HepG2 (cell line): ENCODE measurements around the gene TMC8. TPM values are rescaled to one million over a fixed set of nuclear protein-coding genes. Genes with fewer than 3 reads are reported as not detected.

Source experiments
- BCL3 ChIP-seq: sonication (generic); formaldehyde crosslinking; IDR thresholded peaks from 2 replicates; pipeline ENCODE4 v1.5.1; 2020; ENCODE audit warnings: mild to moderate bottlenecking, missing genetic modification reagents, moderate library complexity
- FOXK1 ChIP-seq: sonication (generic); formaldehyde crosslinking; IDR thresholded peaks from 2 replicates; pipeline ENCODE4 v1.4.0; 2020; ENCODE audit warnings: low read depth, missing genetic modification reagents, borderline replicate concordance
- HMGA1 ChIP-seq: sonication (generic); formaldehyde crosslinking; conservative IDR thresholded peaks from 2 replicates; pipeline ENCODE4 v1.4.0; 2020; ENCODE audit warnings: missing genetic modification reagents
- HMGXB3 ChIP-seq: sonication (generic); formaldehyde crosslinking; IDR thresholded peaks from 2 replicates; pipeline ENCODE4 v1.4.0; 2020; ENCODE audit warnings: missing genetic modification reagents, borderline replicate concordance
- KDM1A ChIP-seq: IDR thresholded peaks from 2 replicates; pipeline ENCODE4 v1.6.1; 2016; ENCODE audit warnings: missing compliant biosample characterization
- KLF16 ChIP-seq, 2 experiments: sonication (generic) in 1 of 2; formaldehyde crosslinking in 1 of 2; IDR thresholded peaks; 2 replicates each; pipeline versions ENCODE4 v1.6.1 to v1.8.0; 2016 to 2023; ENCODE audit warnings: missing genetic modification reagents in 2 of 2, missing compliant biosample characterization in 1 of 2
- NCOA2 ChIP-seq: sonication (generic); formaldehyde crosslinking; IDR thresholded peaks from 2 replicates; pipeline ENCODE4 v1.8.0; 2022; ENCODE audit warnings: inconsistent platforms
- NR2F6 ChIP-seq, 2 experiments: IDR thresholded peaks; 2 replicates each; pipeline ENCODE4 v1.6.1; 2016; ENCODE audit warnings: antibody characterized with exemption in 1 of 2, mild to moderate bottlenecking in 1 of 2
- REST ChIP-seq, 2 experiments: IDR thresholded peaks; 2 replicates each; pipeline ENCODE4 v1.6.1; 2011 to 2012; ENCODE audit warnings: low read length in 2 of 2, borderline replicate concordance in 1 of 2, low read depth in 1 of 2, mild to moderate bottlenecking in 1 of 2, moderate library complexity in 1 of 2
- SMAD9 ChIP-seq: sonication (generic); formaldehyde crosslinking; IDR thresholded peaks from 2 replicates; pipeline ENCODE4 v1.5.1; 2020; ENCODE audit warnings: mild to moderate bottlenecking, missing genetic modification reagents
- TFE3 ChIP-seq: IDR thresholded peaks from 2 replicates; pipeline ENCODE4 v1.6.1; 2016
- ZMAT3 ChIP-seq: sonication (generic); formaldehyde crosslinking; conservative IDR thresholded peaks from 2 replicates; pipeline ENCODE4 v1.7.0; 2021; ENCODE audit warnings: missing genetic modification reagents
- ZNF160 ChIP-seq: sonication (generic); formaldehyde crosslinking; IDR thresholded peaks from 2 replicates; pipeline ENCODE4 v1.8.0; 2022; ENCODE audit warnings: mild to moderate bottlenecking, inconsistent platforms, missing genetic modification reagents
- ZNF292 ChIP-seq: sonication (generic); formaldehyde crosslinking; IDR thresholded peaks from 2 replicates; pipeline ENCODE4 v1.8.1; 2022; ENCODE audit warnings: mild to moderate bottlenecking, low read depth, missing genetic modification reagents, borderline replicate concordance
- ZNF329 ChIP-seq: sonication (generic); formaldehyde crosslinking; IDR thresholded peaks from 2 replicates; pipeline ENCODE4 v1.9.0; 2021; ENCODE audit warnings: low read depth, mild to moderate bottlenecking, missing genetic modification reagents
- ZNF543 ChIP-seq: sonication (generic); formaldehyde crosslinking; IDR thresholded peaks from 2 replicates; pipeline ENCODE4 v1.4.0; 2020; ENCODE audit warnings: mild to moderate bottlenecking, missing genetic modification reagents
- ZNF83 ChIP-seq: sonication (generic); formaldehyde crosslinking; IDR thresholded peaks from 2 replicates; pipeline ENCODE4 v1.4.0; 2020; ENCODE audit warnings: missing genetic modification reagents, mild to moderate bottlenecking, borderline replicate concordance
- polyA plus RNA-seq, 8 experiments: library from polyadenylated mRNA; depleted of rRNA in 3 of 8; stranded (reverse) in 7 of 8; unstranded in 1 of 8; fragments of >200 nt; fragmentation: Illumina TruSeq in 4 of 8; extraction: Trizol in 4 of 8; gene quantifications; 2 replicates each; pipeline versions ENCODE4 v1.2.1 to v1.2.3, GENCODE V29; 2011 to 2016; ENCODE audit warnings: low read depth in 4 of 8, missing spikeins in 1 of 8, mixed read lengths in 1 of 8; ENCODE audit not compliant: insufficient read depth in 1 of 8
- total RNA-seq, 5 experiments: library from RNA; depleted of rRNA; stranded (reverse); fragments of >200 nt; fragmentation: Illumina TruSeq; extraction: Trizol; gene quantifications; 2 replicates each; pipeline ENCODE4 v1.2.3, GENCODE V29; 2016; ENCODE audit warnings: low read depth in 1 of 5

The TMC8 gene
- total and polyA plus RNA-seq, 2 of the 13 experiments (the other 11 are each of a cell fraction or from before 2014, with no cell fraction given) = 0.53 to 7.8 TPM

- TF ChIP-seq TFE3 (CRISPR knock-in tag) (no peak), FOXK1 (CRISPR knock-in tag) (no peak), ZNF543 (no peak), HMGXB3 (CRISPR knock-in tag) (no peak), KDM1A (no peak), NR2F6 (IDR thresholded peaks at IDR 0.05) (no peak), NR2F6 (CRISPR knock-in tag; IDR thresholded peaks at IDR 0.05) (no peak), ZNF329 (CRISPR knock-in tag) (no peak), ZNF83 (CRISPR knock-in tag) (no peak), NCOA2 (CRISPR knock-in tag) (no peak), ZNF292 (CRISPR knock-in tag) (no peak), ZNF160 (no peak), SMAD9 (CRISPR knock-in tag) (no peak), HMGA1 (CRISPR knock-in tag) (no peak), KLF16 (CRISPR knock-in tag; IDR thresholded peaks at IDR 0.05) (peak in 1 of 2 experiments; percentile 32; a peak in 1 of 4 replicates), BCL3 (CRISPR knock-in tag) (no peak), REST (IDR thresholded peaks at IDR 0.05; ENCODE audit: borderline replicate concordance in 1 of 2, low read depth in 1 of 2, low read length in 2 of 2) (no peak), ZMAT3 (CRISPR knock-in tag) (no peak)
Observed at GRCh38 chr17:78137392-78138203, 7.0 kb downstream of the TMC8 start (continued).
